ENCODE measurements around the gene HELZ. TPM values are rescaled to one million over a fixed set of nuclear protein-coding genes. Genes with fewer than 3 reads are reported as not detected.

HELZ gene
- total RNA-seq, 2 donors from 2014 or later = 51.4 to 74.7 TPM

DNA sequence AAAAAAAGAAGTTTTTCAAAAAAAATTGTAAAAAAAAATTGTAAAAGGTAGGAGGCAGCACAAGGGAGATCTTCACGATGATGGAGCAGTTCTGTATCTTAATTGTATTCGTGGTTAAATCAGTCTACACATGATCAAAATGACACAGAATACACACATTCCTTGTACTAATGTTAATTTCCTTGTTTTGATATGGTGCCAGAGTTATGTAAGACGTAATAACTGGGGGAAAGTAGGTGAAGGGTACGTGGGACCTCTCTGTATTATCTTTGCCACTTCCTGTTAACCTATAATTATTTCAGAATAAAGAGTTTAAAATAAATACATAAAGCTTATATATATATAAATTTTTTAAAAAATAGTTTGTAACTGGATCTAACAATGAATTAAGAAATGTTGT is 36.8 kb downstream of the HELZ start:
- Histone ChIP-seq H3K4me3 (ENCODE audit: low read length) (no peak overlapping the region), H3K9me3 (ENCODE audit: control insufficient read depth, low read length) (no peaks in the 10 kb centered on the region), H3K27ac (ENCODE audit: low read depth, low read length) (no peak overlapping the region), H3K4me1 (ENCODE audit: control insufficient read depth, insufficient read depth, low read length) (no peaks in the 10 kb centered on the region), H3K9ac (ENCODE audit: extremely low read depth, low read length, poor library complexity, severe bottlenecking) (no peak overlapping the region), H3K27me3 (ENCODE audit: control insufficient read depth, insufficient read depth, low read length, poor library complexity, severe bottlenecking) (no peaks in the 10 kb centered on the region), H3K36me3 (ENCODE audit: control insufficient read depth, insufficient read depth, low read length) (peaks cover 25% of the 10 kb centered on the region)
- peaks cover 2% of the 10 kb centered on the region for H3K4me1 Mint-ChIP-seq
- TF ChIP-seq, protein P1, sequence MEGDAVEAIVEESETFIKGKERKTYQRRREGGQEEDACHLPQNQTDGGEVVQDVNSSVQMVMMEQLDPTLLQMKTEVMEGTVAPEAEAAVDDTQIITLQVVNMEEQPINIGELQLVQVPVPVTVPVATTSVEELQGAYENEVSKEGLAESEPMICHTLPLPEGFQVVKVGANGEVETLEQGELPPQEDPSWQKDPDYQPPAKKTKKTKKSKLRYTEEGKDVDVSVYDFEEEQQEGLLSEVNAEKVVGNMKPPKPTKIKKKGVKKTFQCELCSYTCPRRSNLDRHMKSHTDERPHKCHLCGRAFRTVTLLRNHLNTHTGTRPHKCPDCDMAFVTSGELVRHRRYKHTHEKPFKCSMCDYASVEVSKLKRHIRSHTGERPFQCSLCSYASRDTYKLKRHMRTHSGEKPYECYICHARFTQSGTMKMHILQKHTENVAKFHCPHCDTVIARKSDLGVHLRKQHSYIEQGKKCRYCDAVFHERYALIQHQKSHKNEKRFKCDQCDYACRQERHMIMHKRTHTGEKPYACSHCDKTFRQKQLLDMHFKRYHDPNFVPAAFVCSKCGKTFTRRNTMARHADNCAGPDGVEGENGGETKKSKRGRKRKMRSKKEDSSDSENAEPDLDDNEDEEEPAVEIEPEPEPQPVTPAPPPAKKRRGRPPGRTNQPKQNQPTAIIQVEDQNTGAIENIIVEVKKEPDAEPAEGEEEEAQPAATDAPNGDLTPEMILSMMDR (conservative IDR thresholded peaks at IDR 0.05) = no peak
- no peaks in the 10 kb centered on the region for H3K9me3 Mint-ChIP-seq
- no peak for DNase-seq
- H3K27me3 Mint-ChIP-seq (ENCODE audit: insufficient read depth) = no peaks in the 10 kb centered on the region
- H3K4me3 Mint-ChIP-seq = no peak overlapping the region
- peaks cover 40% of the 10 kb centered on the region for H3K36me3 Mint-ChIP-seq (ENCODE audit: low read depth)
- H3K27ac Mint-ChIP-seq = no peak overlapping the region
- WGBS, 2 experiments (ENCODE audit: insufficient coverage in 1 of 2, insufficient read length in 1 of 2) = 100% methylated on average over 2 of the region's 4 CpGs; no CpG with 5 or more reads in 1 of the 2 experiments

DNA sequence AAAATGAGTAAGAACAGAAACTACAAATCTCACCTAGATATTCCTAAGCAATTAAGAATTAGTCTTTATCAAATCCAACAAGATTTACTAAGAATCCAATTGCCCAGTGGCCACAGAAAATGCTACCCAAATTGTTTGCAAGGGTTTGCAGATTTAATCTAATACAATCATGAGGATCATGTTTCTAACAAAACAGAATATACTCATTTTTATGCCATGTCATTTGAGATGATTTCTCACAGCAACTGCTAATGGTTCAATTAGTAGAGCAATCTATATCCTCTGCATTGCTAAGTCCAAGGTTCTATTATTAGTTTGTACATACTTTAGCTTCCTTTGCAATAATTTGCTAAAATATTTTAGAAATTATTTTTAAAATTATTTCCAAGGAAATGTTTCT is 41.2 kb downstream of the HELZ start:
- Histone ChIP-seq H3K4me3 (ENCODE audit: low read length) (no peak overlapping the region), H3K27ac (ENCODE audit: low read depth, low read length) (no peak overlapping the region), H3K4me1 (ENCODE audit: control insufficient read depth, insufficient read depth, low read length) (no peaks in the 10 kb centered on the region), H3K36me3 (ENCODE audit: control insufficient read depth, insufficient read depth, low read length) (peaks cover 55% of the 10 kb centered on the region), H3K9me3 (ENCODE audit: control insufficient read depth, low read length) (no peaks in the 10 kb centered on the region), H3K9ac (ENCODE audit: extremely low read depth, low read length, poor library complexity, severe bottlenecking) (no peak overlapping the region), H3K27me3 (ENCODE audit: control insufficient read depth, insufficient read depth, low read length, poor library complexity, severe bottlenecking) (no peaks in the 10 kb centered on the region)
- Mint-ChIP-seq H3K4me3 (no peak overlapping the region), H3K9me3 (peaks cover 3% of the 10 kb centered on the region), H3K36me3 (ENCODE audit: low read depth) (peaks cover 50% of the 10 kb centered on the region), H3K4me1 (no peaks in the 10 kb centered on the region), H3K27ac (no peak overlapping the region), H3K27me3 (ENCODE audit: insufficient read depth) (no peaks in the 10 kb centered on the region)
- TF ChIP-seq, protein P1 (conservative IDR thresholded peaks at IDR 0.05) = no peak
- DNase-seq = no peak

DNA sequence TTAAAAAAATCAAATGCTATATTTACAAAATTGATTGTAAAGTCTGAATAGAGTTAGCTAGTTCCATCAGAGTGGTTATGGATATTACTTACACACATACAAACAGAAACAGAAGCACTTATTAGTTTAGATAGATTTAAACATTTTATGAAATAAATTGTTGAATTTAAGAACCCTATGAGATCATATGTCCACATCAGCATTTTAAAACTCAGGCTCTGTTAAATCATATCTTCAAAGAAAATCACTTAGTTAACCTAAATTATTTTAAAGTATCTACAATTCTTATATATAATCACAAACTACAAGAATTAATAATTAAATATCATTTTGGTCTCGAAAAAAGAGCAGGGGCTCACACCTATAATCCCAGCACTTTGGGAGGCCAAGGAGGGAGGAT is 42.5 kb downstream of the HELZ start:
- DNase-seq = no peak
- Histone ChIP-seq H3K4me1 (ENCODE audit: control insufficient read depth, insufficient read depth, low read length) (no peaks in the 10 kb centered on the region), H3K9ac (ENCODE audit: extremely low read depth, low read length, poor library complexity, severe bottlenecking) (no peak overlapping the region), H3K4me3 (ENCODE audit: low read length) (no peak overlapping the region), H3K27ac (ENCODE audit: low read depth, low read length) (no peak overlapping the region), H3K9me3 (ENCODE audit: control insufficient read depth, low read length) (no peaks in the 10 kb centered on the region), H3K36me3 (ENCODE audit: control insufficient read depth, insufficient read depth, low read length) (peaks cover 61% of the 10 kb centered on the region), H3K27me3 (ENCODE audit: control insufficient read depth, insufficient read depth, low read length, poor library complexity, severe bottlenecking) (no peaks in the 10 kb centered on the region)
- H3K27me3 Mint-ChIP-seq (ENCODE audit: insufficient read depth) = no peaks in the 10 kb centered on the region
- H3K4me3 Mint-ChIP-seq = no peak overlapping the region
- peaks cover 3% of the 10 kb centered on the region for H3K9me3 Mint-ChIP-seq
- no peak overlapping the region for H3K27ac Mint-ChIP-seq
- peaks cover 45% of the 10 kb centered on the region for H3K36me3 Mint-ChIP-seq (ENCODE audit: low read depth)
- 94 to 100% methylated on average over 1 of the region's 1 CpG for WGBS, 2 experiments (ENCODE audit: insufficient coverage in 1 of 2, insufficient read length in 1 of 2)
- no peaks in the 10 kb centered on the region for H3K4me1 Mint-ChIP-seq
- TF ChIP-seq, protein P1 (conservative IDR thresholded peaks at IDR 0.05) = no peak

All from endodermal cell (in vitro differentiated cells).